HepG2 (cell line): ENCODE measurements around the gene MFRP. TPM values are rescaled to one million over a fixed set of nuclear protein-coding genes. Genes with fewer than 3 reads are reported as not detected.

Experiments used
- ATM ChIP-seq: fragments of 450-650 bp; IDR thresholded peaks from 2 replicates; pipeline ENCODE4 v1.7.1; 2017; ENCODE audit warnings: mild to moderate bottlenecking, borderline replicate concordance
- CCAR2 ChIP-seq: fragments of 200-400 bp; formaldehyde crosslinking; optimal IDR thresholded peaks from 2 replicates; pipeline ENCODE3; 2018; ENCODE audit warnings: low read depth, mild to moderate bottlenecking, low read length, moderate library complexity
- CEBPZ ChIP-seq: IDR thresholded peaks from 2 replicates; pipeline ENCODE4 v1.6.1; 2012; ENCODE audit warnings: low read length, improper control_type of control experiment
- CHCHD3 ChIP-seq: sonication (generic); formaldehyde crosslinking; IDR thresholded peaks from 2 replicates; pipeline ENCODE4 v1.8.0; 2022; ENCODE audit warnings: mild to moderate bottlenecking, missing genetic modification reagents, moderate library complexity
- GABPB1 ChIP-seq: IDR thresholded peaks from 2 replicates; pipeline ENCODE4 v1.6.1; 2016; ENCODE audit warnings: mild to moderate bottlenecking, missing genetic modification reagents, moderate library complexity, missing compliant biosample characterization
- GATAD1 ChIP-seq: IDR thresholded peaks from 2 replicates; pipeline ENCODE4 v1.6.1; 2016; ENCODE audit warnings: missing genetic modification reagents, missing compliant biosample characterization
- GRHL1 ChIP-seq: sonication (generic); formaldehyde crosslinking; conservative IDR thresholded peaks from 2 replicates; pipeline ENCODE4 v1.8.0; 2022; ENCODE audit warnings: missing genetic modification reagents
- HOXA3 ChIP-seq: sonication (generic); formaldehyde crosslinking; IDR thresholded peaks from 2 replicates; pipeline ENCODE4 v1.5.0; 2020; ENCODE audit warnings: missing genetic modification reagents
- HOXA7 ChIP-seq: sonication (generic); formaldehyde crosslinking; IDR thresholded peaks from 2 replicates; pipeline ENCODE4 v1.8.1; 2022; ENCODE audit warnings: mild to moderate bottlenecking, missing genetic modification reagents, moderate library complexity
- JUND ChIP-seq: sonication (generic); formaldehyde crosslinking; IDR thresholded peaks from 2 replicates; pipeline ENCODE4 v1.8.0; 2022; ENCODE audit warnings: mild to moderate bottlenecking, missing genetic modification reagents
- LCORL ChIP-seq, 2 experiments: fragments of 450-650 bp in 1 of 2; sonication (generic) in 1 of 2; formaldehyde crosslinking in 1 of 2; IDR thresholded peaks; 2 replicates each; pipeline versions ENCODE4 v1.5.0 to v1.6.1; 2017 to 2020; ENCODE audit warnings: antibody characterized with exemption in 1 of 2, missing genetic modification reagents in 1 of 2
- NKX3-1 ChIP-seq: sonication (generic); formaldehyde crosslinking; IDR thresholded peaks from 2 replicates; pipeline ENCODE4 v1.5.0; 2020; ENCODE audit warnings: missing genetic modification reagents
- NR0B2 ChIP-seq: sonication (generic); formaldehyde crosslinking; IDR thresholded peaks from 2 replicates; pipeline ENCODE4 v1.4.0; 2020; ENCODE audit warnings: mild to moderate bottlenecking, missing genetic modification reagents
- SALL1 ChIP-seq: sonication (generic); formaldehyde crosslinking; IDR thresholded peaks from 2 replicates; pipeline ENCODE4 v1.8.0; 2022; ENCODE audit warnings: mild to moderate bottlenecking, missing genetic modification reagents
- TAF1 ChIP-seq: sonication (generic); formaldehyde crosslinking; IDR thresholded peaks from 2 replicates; pipeline ENCODE4 v1.4.0; 2020; ENCODE audit warnings: missing genetic modification reagents
- YEATS4 ChIP-seq: sonication (generic); formaldehyde crosslinking; IDR thresholded peaks from 2 replicates; pipeline ENCODE4 v1.4.0; 2020; ENCODE audit warnings: missing genetic modification reagents, borderline replicate concordance
- ZBTB33 ChIP-seq: sonication (generic); formaldehyde crosslinking; IDR thresholded peaks from 2 replicates; pipeline ENCODE4 v1.4.0; 2020; ENCODE audit warnings: missing genetic modification reagents
- ZNF343 ChIP-seq: sonication (generic); formaldehyde crosslinking; IDR thresholded peaks from 2 replicates; pipeline ENCODE4 v1.4.0; 2020; ENCODE audit warnings: mild to moderate bottlenecking, missing genetic modification reagents
- ZNF350 ChIP-seq: sonication (generic); formaldehyde crosslinking; IDR thresholded peaks from 2 replicates; pipeline ENCODE4 v1.4.0; 2020; ENCODE audit warnings: mild to moderate bottlenecking, low read depth, missing genetic modification reagents, borderline replicate concordance
- ZNF460 ChIP-seq: sonication (generic); formaldehyde crosslinking; IDR thresholded peaks from 2 replicates; pipeline ENCODE4 v1.5.1; 2020; ENCODE audit warnings: missing genetic modification reagents, mild to moderate bottlenecking, borderline replicate concordance
- ZNF501 ChIP-seq: sonication (generic); formaldehyde crosslinking; IDR thresholded peaks from 2 replicates; pipeline ENCODE4 v1.5.1; 2020; ENCODE audit warnings: mild to moderate bottlenecking, moderate library complexity, missing genetic modification reagents
- ZNF550 ChIP-seq: sonication (generic); formaldehyde crosslinking; IDR thresholded peaks from 2 replicates; pipeline ENCODE4 v1.4.0; 2020; ENCODE audit warnings: mild to moderate bottlenecking, missing genetic modification reagents, borderline replicate concordance
- ZNF572 ChIP-seq: sonication (generic); formaldehyde crosslinking; IDR thresholded peaks from 2 replicates; pipeline ENCODE4 v1.5.1; 2020; ENCODE audit warnings: mild to moderate bottlenecking, missing genetic modification reagents
- polyA plus RNA-seq, 8 experiments: library from polyadenylated mRNA; depleted of rRNA in 3 of 8; stranded (reverse) in 7 of 8; unstranded in 1 of 8; fragments of >200 nt; fragmentation: Illumina TruSeq in 4 of 8; extraction: Trizol in 4 of 8; gene quantifications; 2 replicates each; pipeline versions ENCODE4 v1.2.1 to v1.2.3, GENCODE V29; 2011 to 2016; ENCODE audit warnings: low read depth in 4 of 8, missing spikeins in 1 of 8, mixed read lengths in 1 of 8; ENCODE audit not compliant: insufficient read depth in 1 of 8
- total RNA-seq, 5 experiments: library from RNA; depleted of rRNA; stranded (reverse); fragments of >200 nt; fragmentation: Illumina TruSeq; extraction: Trizol; gene quantifications; 2 replicates each; pipeline ENCODE4 v1.2.3, GENCODE V29; 2016; ENCODE audit warnings: low read depth in 1 of 5

Gene MFRP
- total and polyA plus RNA-seq, 2 of the 13 experiments (the other 11 are each of a cell fraction or from before 2014, with no cell fraction given) = not detected

- TF ChIP-seq CEBPZ = no peak
- 0 out of 2 replicates have a peak, but pooled peaks have one; percentile 46 for TF ChIP-seq ZNF343
- TF ChIP-seq ZNF572 (CRISPR knock-in tag) = no peak
- TF ChIP-seq CHCHD3 (CRISPR knock-in tag) = no peak
- TF ChIP-seq ZNF550 (CRISPR knock-in tag) = no peak
- TF ChIP-seq NR0B2 (CRISPR knock-in tag) = peak; percentile 94; the same call in 1 of the 2 replicates
- TF ChIP-seq CCAR2 = no peak
- TF ChIP-seq YEATS4 (CRISPR knock-in tag) = no peak
- TF ChIP-seq ATM = no peak
- no peak for TF ChIP-seq GRHL1 (CRISPR knock-in tag)
- TF ChIP-seq LCORL (IDR thresholded peaks at IDR 0.05) = no peak
- TF ChIP-seq LCORL (CRISPR knock-in tag; IDR thresholded peaks at IDR 0.05) = peak; percentile 56; the same call in 1 of the 2 replicates
- peak; percentile 36; the same call in 1 of the 2 replicates for TF ChIP-seq TAF1 (CRISPR knock-in tag)
- peak; percentile 52; the same call in 1 of the 2 replicates for TF ChIP-seq ZNF460 (CRISPR knock-in tag)
- peak; percentile 98 for TF ChIP-seq ZBTB33
- peak; percentile 71 for TF ChIP-seq SALL1 (CRISPR knock-in tag)
- no peak for TF ChIP-seq JUND (CRISPR knock-in tag)
- 0 out of 2 replicates have a peak, but pooled peaks have one; percentile 29 for TF ChIP-seq GATAD1 (CRISPR knock-in tag)
- no peak for TF ChIP-seq ZNF501 (CRISPR knock-in tag)
- no peak for TF ChIP-seq NKX3-1 (CRISPR knock-in tag)
- peak; percentile 84 for TF ChIP-seq HOXA3 (CRISPR knock-in tag)
- no peak for TF ChIP-seq HOXA7
- peak; percentile 57 for TF ChIP-seq GABPB1
- TF ChIP-seq ZNF350 (CRISPR knock-in tag) = peak; percentile 50; the same call in 1 of the 2 replicates
Observed at GRCh38 chr11:119376197-119376847, 29.8 kb upstream of the MFRP start (continued).
